Measurements from ENCODE around the gene BICDL1. TPM values are rescaled to one million over a fixed set of nuclear protein-coding genes. Genes with fewer than 3 reads are reported as not detected.

Gene BICDL1
- total RNA-seq, 1 experiment from 2014 or later = 18.2 TPM

- peaks cover 59% of the 10 kb centered on the region for H3K79me2 ChIP-seq (ENCODE audit: insufficient read depth, low read length)
- CTCF ChIA-PET = interaction anchor here (1.7 kb wide), 1 partner anchor 14 kb away, joined by 7 read pairs; no protein-coding TSS in a partner anchor
Observed at GRCh38 chr12:120100630-120101029, 111.6 kb downstream of the BICDL1 start.

More at GRCh38 chr12:120100630-120101029, 111.6 kb downstream of the BICDL1 start:
- BruUV-seq (replicated peaks) = no TSS peak
- H3K36me3 ChIP-seq (ENCODE audit: control insufficient read depth in 1 of 2, insufficient read depth in 2 of 2, low read length in 2 of 2) = peaks cover 8 to 22% of the 10 kb centered on the region in 2 experiments; a peak in 3 of 4 replicates
- no peak for ATAC-seq
- H3K4me3 ChIP-seq (replicated peaks in 1 of 2; ENCODE audit: low read depth in 1 of 2, low read length in 2 of 2) = no peak overlapping the region
- ChIA-PET POLR2A (no interaction called here), RAD21 (ENCODE audit: low non-redundant PET in 1 of 2, low total read pairs in 2 of 2, uncharacterized antibody in 2 of 2, unreplicated experiment in 2 of 2) (interaction anchor here in 1 of 2 experiments (0.5 kb wide), 1 partner anchor 137 kb away, joined by 3 read pairs; no protein-coding TSS in a partner anchor)
- H3K27ac ChIP-seq (ENCODE audit: low read depth, low read length) = no peak overlapping the region
- intact Hi-C loops (cut with micrococcal nuclease) = no loop called here
- DNase-seq (ENCODE audit: low read depth, low spot score) = no peak
- H2AFZ ChIP-seq (ENCODE audit: low read depth, low read length, poor library complexity, severe bottlenecking) = no peak overlapping the region
- no peaks in the 10 kb centered on the region for H4K20me1 ChIP-seq (ENCODE audit: insufficient read depth)
- TF ChIP-seq YY1 (IDR thresholded peaks at IDR 0.05; ENCODE audit: extremely low read depth, insufficient replicate concordance, low read depth, low read length) (no peak), POLR2A (IDR thresholded peaks at IDR 0.05; ENCODE audit: borderline replicate concordance, extremely low read depth, insufficient read depth, insufficient read length) (no peak), CEBPB (IDR thresholded peaks at IDR 0.05; ENCODE audit: low read depth) (no peak), CBX3 (IDR thresholded peaks at IDR 0.05; ENCODE audit: low read depth) (no peak), EZH2phosphoT487 (IDR thresholded peaks at IDR 0.05; ENCODE audit: borderline replicate concordance) (no peak), CTCF (IDR thresholded peaks at IDR 0.05 in 2 of 3, conservative IDR thresholded peaks at IDR 0.05 in 1 of 3; ENCODE audit: borderline replicate concordance in 1 of 3, insufficient read depth in 1 of 3, low read depth in 2 of 3, low read length in 2 of 3) (no peak), EGR1 (IDR thresholded peaks at IDR 0.05; ENCODE audit: low read depth) (no peak), REST (IDR thresholded peaks at IDR 0.05; ENCODE audit: low read depth) (no peak), RAD21 (IDR thresholded peaks at IDR 0.05; ENCODE audit: low read depth) (no peak), MAX (IDR thresholded peaks at IDR 0.05) (no peak), ELF1 (IDR thresholded peaks at IDR 0.05; ENCODE audit: borderline replicate concordance, low read depth) (no peak), ZNF274 (IDR thresholded peaks at IDR 0.05; ENCODE audit: low read depth, low read length) (no peak), EZH2 (IDR thresholded peaks at IDR 0.05) (no peak), SRF (IDR thresholded peaks at IDR 0.05; ENCODE audit: low read depth) (no peak), SP1 (IDR thresholded peaks at IDR 0.05; ENCODE audit: low read depth) (no peak), SIN3A (IDR thresholded peaks at IDR 0.05; ENCODE audit: low read depth) (no peak), TCF7L2 (IDR thresholded peaks at IDR 0.05; ENCODE audit: borderline replicate concordance, extremely low read depth, insufficient read depth, insufficient read length) (no peak)
- TF ChIP-seq, protein P1, sequence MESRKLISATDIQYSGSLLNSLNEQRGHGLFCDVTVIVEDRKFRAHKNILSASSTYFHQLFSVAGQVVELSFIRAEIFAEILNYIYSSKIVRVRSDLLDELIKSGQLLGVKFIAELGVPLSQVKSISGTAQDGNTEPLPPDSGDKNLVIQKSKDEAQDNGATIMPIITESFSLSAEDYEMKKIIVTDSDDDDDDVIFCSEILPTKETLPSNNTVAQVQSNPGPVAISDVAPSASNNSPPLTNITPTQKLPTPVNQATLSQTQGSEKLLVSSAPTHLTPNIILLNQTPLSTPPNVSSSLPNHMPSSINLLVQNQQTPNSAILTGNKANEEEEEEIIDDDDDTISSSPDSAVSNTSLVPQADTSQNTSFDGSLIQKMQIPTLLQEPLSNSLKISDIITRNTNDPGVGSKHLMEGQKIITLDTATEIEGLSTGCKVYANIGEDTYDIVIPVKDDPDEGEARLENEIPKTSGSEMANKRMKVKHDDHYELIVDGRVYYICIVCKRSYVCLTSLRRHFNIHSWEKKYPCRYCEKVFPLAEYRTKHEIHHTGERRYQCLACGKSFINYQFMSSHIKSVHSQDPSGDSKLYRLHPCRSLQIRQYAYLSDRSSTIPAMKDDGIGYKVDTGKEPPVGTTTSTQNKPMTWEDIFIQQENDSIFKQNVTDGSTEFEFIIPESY (IDR thresholded peaks at IDR 0.05; ENCODE audit: extremely low read depth, insufficient replicate concordance, low read length) = no peak
- H3K4me2 ChIP-seq (ENCODE audit: low read length) = no peak overlapping the region
- H3K27me3 ChIP-seq (ENCODE audit: insufficient read depth, low read length) = no peaks in the 10 kb centered on the region
- no peak overlapping the region for H3K9ac ChIP-seq (ENCODE audit: low read length)
- H3K4me1 ChIP-seq (ENCODE audit: control insufficient read depth in 1 of 2, insufficient read depth in 2 of 2, low read length in 2 of 2) = peaks cover 5 to 7% of the 10 kb centered on the region in 2 experiments
- H3K9me3 ChIP-seq (ENCODE audit: control insufficient read depth in 1 of 2, insufficient read depth in 1 of 2, low read depth in 1 of 2, low read length in 2 of 2) = no peaks in the 10 kb centered on the region
- no peaks in the 10 kb centered on the region for H3K9me2 ChIP-seq (ENCODE audit: insufficient read depth)
